Activated naive CD4-positive, alpha-beta T cell treated with Interleukin-2 at 50 U/mL for 16 hours (primary cell): ENCODE data around the gene KAT8.
A peak's percentile ranks its signal among the peaks of the same experiment; 100 is the strongest.

Experiments
- DNase-seq: peaks from one replicate; pipeline ENCODE4 v3.0.0-alpha.2; 2020

The KAT8 gene

GRCh38 chr16:31117384-31118222, at the start of gene KAT8:
Gene KAT8, plus strand, starts transcription at chr16:31117664. Its CDS starts 18 bp downstream, at chr16:31117682.
- peak; percentile 98 for DNase-seq

GRCh38 chr16:31071861-31072260, 45.6 kb upstream of the KAT8 start:
- no peak for DNase-seq

DNA sequence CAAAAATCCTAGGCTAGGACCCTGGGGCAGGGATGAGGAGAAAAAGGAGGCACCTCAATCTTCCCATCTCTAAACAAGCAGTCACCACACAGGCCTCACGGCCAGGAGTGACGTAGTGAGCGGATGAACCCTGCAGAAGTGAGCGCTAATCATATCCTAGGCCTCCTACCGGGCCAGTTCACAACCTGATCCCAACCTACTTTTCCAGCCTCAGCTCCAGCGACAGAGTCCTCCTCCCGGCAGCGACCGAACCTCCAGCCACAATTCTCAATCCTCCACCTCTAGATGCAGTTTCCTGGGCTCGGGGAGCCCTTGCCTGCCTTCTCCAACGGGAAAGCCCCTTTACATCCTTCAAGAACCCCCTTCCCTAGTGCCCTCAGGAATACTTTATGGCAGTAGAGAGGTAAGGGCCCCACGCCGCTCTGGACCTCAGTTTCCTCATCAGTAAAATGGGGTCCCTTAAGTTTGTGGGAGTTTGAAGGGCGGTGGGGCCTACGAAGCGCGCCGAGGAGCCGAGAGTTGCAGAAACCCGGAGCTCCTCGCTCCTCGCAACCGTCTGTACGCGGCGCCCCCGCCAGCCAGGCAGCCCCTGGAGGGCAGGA, 44.8 kb upstream of the KAT8 start:
- peak; percentile 33 for DNase-seq

DNA sequence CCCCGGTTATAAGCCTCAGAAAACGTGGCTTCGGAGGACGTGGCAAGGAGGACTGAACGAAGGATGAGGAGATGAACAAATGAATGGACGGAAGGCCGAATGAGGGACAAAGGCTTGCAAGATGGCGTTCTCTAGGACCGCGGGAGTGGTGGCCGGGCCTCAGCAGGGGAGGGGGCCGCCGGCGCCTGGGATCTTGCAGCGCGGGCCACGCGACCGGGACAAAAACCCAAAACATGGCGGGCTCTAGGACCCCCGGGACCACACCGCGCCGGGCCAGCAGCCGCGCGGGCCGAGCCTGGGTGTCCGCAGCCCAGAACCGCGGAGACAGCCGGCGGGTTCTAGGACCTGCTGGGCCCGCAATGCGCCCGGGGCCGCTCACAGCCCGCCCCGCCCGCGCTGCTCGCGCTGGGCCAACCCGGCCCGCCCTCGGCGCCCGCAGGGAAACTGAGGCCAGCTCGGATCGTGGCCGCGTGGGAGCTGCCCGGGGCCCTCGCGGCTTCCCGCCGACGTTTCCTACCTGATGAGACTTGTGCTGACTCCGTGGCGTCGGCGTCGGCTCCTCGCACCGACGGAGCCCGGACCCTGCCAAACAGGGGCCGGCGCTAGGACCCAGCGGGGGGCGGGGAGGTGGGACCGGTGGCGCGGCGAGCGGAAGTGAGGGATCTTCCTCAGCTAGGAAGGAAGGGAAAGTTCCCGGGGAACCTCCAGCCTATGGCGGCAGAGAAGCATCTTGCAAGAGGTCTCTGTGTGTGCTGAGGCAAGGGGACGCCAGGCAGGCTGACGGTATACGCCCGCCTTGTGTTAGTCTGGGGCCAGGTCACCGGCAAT, 44.1 kb upstream of the KAT8 start:
- peak; percentile 91 for DNase-seq

- peak; percentile 98 for DNase-seq
Observed at GRCh38 chr16:31073970-31074813, 43.3 kb upstream of the KAT8 start, which contains the start of the genes ZNF646 and ZNF668. Gene ZNF646, plus strand, starts transcription at chr16:31074422. Its CDS starts 1,903 bp downstream, at chr16:31076325. Gene ZNF668, minus strand, starts transcription at chr16:31074240. Its CDS starts 9,781 bp downstream, at chr16:31064459.

- no peak for DNase-seq
Observed at GRCh38 chr16:31074814-31075183, 42.7 kb upstream of the KAT8 start.

- no peak for DNase-seq
Observed at GRCh38 chr16:31076319-31076718, 41.1 kb upstream of the KAT8 start.

GRCh38 chr16:31077024-31077423, 40.4 kb upstream of the KAT8 start:
- no peak for DNase-seq

GRCh38 chr16:31077592-31078396, 39.7 kb upstream of the KAT8 start:
- DNase-seq = no peak

GRCh38 chr16:31078597-31079341, 38.7 kb upstream of the KAT8 start:
- no peak for DNase-seq

DNA sequence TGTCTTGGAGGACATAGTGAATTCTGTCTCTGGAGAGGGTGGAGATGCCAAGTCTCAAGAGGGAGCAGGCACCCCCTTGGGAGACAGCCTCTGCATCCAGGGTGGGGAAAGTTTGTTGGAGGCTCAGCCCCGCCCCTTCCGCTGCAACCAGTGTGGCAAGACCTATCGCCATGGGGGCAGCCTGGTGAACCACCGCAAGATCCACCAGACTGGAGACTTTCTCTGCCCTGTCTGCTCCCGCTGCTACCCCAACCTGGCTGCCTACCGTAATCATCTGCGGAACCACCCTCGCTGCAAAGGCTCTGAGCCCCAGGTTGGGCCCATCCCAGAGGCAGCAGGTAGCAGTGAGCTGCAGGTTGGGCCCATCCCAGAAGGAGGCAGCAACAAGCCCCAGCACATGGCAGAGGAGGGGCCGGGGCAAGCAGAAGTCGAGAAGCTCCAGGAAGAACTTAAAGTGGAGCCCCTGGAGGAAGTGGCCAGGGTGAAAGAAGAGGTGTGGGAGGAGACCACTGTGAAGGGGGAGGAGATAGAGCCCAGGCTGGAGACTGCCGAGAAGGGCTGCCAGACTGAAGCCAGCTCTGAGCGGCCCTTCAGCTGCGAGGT, 38.0 kb upstream of the KAT8 start:
- no peak for DNase-seq

DNA sequence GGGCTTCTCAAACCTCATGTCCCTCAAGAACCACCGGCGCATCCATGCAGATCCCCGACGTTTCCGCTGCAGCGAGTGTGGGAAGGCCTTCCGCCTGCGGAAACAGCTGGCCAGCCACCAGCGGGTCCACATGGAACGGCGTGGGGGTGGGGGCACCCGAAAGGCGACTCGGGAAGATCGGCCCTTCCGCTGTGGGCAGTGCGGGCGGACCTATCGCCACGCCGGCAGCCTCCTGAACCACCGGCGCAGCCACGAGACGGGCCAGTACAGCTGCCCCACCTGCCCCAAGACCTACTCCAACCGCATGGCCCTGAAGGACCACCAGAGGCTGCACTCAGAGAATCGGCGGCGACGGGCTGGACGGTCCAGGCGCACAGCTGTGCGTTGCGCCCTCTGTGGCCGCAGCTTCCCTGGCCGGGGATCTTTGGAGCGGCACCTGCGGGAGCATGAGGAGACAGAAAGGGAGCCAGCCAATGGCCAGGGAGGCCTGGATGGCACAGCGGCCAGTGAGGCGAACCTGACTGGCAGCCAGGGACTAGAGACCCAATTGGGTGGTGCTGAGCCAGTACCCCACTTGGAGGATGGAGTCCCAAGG, 37.3 kb upstream of the KAT8 start:
- no peak for DNase-seq

DNA sequence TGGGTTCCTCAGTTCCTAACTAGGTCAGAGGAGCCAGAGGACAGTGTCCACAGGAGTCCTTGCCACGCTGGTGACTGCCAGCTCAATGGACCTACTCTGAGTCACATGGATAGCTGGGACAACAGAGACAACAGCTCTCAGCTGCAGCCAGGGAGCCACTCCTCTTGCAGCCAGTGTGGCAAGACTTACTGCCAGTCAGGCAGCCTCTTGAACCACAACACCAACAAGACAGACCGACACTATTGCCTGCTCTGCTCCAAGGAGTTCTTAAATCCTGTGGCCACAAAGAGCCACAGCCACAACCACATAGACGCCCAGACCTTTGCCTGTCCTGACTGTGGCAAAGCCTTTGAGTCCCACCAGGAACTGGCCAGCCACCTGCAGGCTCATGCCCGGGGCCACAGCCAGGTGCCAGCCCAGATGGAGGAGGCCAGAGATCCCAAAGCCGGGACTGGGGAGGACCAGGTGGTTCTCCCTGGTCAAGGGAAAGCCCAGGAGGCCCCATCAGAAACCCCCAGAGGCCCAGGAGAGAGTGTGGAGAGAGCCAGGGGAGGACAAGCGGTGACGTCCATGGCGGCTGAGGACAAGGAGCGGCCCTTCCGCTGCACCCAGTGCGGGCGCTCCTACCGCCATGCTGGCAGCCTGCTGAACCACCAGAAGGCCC, 36.6 kb upstream of the KAT8 start:
- no peak for DNase-seq

DNA sequence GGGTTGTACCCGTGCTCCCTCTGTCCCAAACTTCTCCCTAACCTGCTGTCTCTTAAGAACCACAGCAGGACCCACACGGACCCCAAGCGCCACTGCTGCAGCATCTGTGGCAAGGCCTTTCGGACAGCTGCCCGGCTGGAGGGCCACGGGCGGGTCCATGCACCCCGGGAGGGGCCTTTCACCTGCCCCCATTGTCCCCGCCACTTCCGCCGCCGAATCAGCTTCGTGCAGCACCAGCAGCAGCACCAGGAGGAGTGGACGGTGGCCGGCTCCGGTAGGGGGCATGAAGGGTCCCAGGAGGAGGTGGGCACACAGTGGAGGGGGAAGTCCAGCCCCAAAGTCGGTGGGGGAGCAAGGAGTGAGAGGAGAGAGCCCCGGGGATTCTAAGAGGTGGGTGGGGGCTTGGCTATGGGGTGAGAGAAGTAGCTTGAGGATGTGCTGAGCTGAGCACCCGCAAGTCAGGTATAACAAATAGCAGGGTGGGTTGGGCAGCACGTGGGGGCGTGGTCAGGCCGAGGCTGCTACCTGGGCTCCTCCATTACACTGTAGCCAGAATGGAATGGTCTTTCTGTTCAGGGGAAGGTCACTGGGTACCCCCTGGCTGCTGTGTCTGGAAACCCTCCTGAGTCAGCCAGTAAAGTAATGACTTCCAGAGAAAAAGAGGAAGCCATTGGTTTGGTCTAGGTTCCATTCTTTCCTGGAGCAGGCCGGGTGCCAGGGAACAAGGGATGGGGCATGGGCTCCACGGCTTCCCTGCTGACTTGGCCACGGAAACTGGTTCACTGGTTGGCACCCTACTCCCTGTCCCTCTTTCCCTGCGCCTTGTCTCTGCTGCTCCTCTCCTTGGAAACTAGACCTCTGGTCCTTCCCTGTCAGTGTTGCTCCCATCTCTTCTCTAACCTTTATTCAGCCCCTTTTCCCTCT, 35.8 kb upstream of the KAT8 start:
- DNase-seq = no peak

GRCh38 chr16:31082368-31083045, 35.0 kb upstream of the KAT8 start:
- no peak for DNase-seq

GRCh38 chr16:31083081-31083480, 34.4 kb upstream of the KAT8 start:
- no peak for DNase-seq

DNA sequence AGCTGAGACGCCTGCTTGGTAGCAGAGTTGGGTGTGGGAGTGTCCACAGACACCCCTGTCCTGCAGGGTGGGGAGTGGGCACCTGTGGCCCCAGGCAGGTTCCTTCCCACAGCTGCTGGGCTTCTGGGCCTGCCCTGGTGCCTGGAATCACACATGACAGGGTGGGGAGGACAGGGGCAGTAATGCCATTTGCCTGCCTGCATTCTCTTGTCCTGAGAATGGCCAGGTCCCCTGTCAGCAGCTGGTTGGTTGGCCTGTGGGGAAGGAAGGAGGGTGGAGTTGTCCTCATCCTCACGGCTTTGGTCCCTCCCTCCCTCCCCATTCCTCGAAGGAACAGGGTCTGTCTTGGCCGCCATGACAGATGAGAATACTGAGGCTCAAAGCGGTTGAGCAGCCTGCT, 33.9 kb upstream of the KAT8 start:
- no peak for DNase-seq

- DNase-seq = no peak
Observed at GRCh38 chr16:31083981-31084380, 33.5 kb upstream of the KAT8 start.
